PFSK-1 (cell line): ENCODE results near the gene TMC5.

Experiments used
- POLR2AphosphoS5 ChIP-seq: IDR thresholded peaks from 2 replicates; pipeline ENCODE4 v1.6.1; 2012; ENCODE audit warnings: low read depth, mild to moderate bottlenecking, control low read depth, low read length, moderate library complexity
- SIN3A ChIP-seq: IDR thresholded peaks from 2 replicates; pipeline ENCODE4 v1.6.1; 2012; ENCODE audit warnings: mild to moderate bottlenecking, low read length, moderate library complexity, borderline replicate concordance; ENCODE audit not compliant: insufficient read depth
- TAF1 ChIP-seq: IDR thresholded peaks from 2 replicates; pipeline ENCODE4 v1.6.1; 2012; ENCODE audit warnings: low read length, control low read depth, borderline replicate concordance; ENCODE audit not compliant: insufficient read depth
- TF ChIP-seq, protein P1 (sequence below), 2 experiments: IDR thresholded peaks; 2 replicates each; pipeline versions ENCODE4 v1.6.1 to v1.8.0; 2011 to 2012; ENCODE audit warnings: low read depth in 2 of 2, low read length in 2 of 2, control low read depth in 1 of 2, inconsistent platforms in 1 of 2, mild to moderate bottlenecking in 1 of 2, moderate library complexity in 1 of 2; ENCODE audit not compliant: insufficient read depth in 1 of 2

DNA sequence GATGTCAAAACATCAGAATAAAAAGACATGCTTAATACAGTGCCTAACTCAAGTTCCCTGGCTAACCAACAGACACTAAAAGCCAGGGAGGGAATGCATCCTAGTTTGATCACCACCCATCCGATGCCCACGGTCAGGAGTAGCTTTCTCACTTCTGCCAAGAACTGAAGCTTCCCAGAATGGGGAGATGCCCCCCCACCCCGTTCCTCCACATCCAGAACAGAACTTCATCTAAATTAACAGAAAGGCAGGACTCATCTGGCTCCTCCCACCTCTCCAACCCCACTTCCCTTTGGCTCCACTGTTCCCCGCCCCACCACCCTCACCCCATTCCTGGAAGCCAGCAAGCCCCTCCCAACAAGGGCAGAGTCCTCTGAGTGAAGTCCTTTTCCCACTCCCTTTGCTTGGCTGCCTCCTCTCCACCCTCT is 70.5 kb downstream of the TMC5 start:
- TF ChIP-seq POLR2AphosphoS5 (no peak), SIN3A (no peak), TAF1 (no peak)
- TF ChIP-seq, protein P1, sequence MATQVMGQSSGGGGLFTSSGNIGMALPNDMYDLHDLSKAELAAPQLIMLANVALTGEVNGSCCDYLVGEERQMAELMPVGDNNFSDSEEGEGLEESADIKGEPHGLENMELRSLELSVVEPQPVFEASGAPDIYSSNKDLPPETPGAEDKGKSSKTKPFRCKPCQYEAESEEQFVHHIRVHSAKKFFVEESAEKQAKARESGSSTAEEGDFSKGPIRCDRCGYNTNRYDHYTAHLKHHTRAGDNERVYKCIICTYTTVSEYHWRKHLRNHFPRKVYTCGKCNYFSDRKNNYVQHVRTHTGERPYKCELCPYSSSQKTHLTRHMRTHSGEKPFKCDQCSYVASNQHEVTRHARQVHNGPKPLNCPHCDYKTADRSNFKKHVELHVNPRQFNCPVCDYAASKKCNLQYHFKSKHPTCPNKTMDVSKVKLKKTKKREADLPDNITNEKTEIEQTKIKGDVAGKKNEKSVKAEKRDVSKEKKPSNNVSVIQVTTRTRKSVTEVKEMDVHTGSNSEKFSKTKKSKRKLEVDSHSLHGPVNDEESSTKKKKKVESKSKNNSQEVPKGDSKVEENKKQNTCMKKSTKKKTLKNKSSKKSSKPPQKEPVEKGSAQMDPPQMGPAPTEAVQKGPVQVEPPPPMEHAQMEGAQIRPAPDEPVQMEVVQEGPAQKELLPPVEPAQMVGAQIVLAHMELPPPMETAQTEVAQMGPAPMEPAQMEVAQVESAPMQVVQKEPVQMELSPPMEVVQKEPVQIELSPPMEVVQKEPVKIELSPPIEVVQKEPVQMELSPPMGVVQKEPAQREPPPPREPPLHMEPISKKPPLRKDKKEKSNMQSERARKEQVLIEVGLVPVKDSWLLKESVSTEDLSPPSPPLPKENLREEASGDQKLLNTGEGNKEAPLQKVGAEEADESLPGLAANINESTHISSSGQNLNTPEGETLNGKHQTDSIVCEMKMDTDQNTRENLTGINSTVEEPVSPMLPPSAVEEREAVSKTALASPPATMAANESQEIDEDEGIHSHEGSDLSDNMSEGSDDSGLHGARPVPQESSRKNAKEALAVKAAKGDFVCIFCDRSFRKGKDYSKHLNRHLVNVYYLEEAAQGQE (IDR thresholded peaks at IDR 0.05; ENCODE audit: insufficient read depth in 1 of 2, low read depth in 2 of 2, low read length in 2 of 2): no peak
